ENCODE results near the gene SNTA1.

GRCh38 chr20:33407251-33407650 is 36.3 kb downstream of the SNTA1 start:
- TF ChIP-seq CTCF (IDR thresholded peaks at IDR 0.05; ENCODE audit: insufficient read depth, low read depth, low read length) (no peak), EZH2 (IDR thresholded peaks at IDR 0.05; ENCODE audit: insufficient read depth, low read length) (no peak)

Measured in astrocyte (in vitro differentiated cells and primary cell).